Thoracic aorta (tissue), 2 donors: ENCODE data around the gene HELT. TPM values are rescaled to one million over a fixed set of nuclear protein-coding genes. Genes with fewer than 3 reads are reported as not detected.

Experiments used
- ATAC-seq: fragments of 150-250 bp; one replicate; pipeline ENCODE4 v1.8.0; 2017; ENCODE audit warnings: low read depth; ENCODE audit not compliant: insufficient number of reproducible peaks, low FRiP score
- DNase-seq: peaks from one replicate; pipeline ENCODE4 v3.0.0-alpha.2; 2020; ENCODE audit warnings: low spot score
- H3K27ac ChIP-seq, 2 donors: fragments of 200-600 bp; sonication (generic); 1 replicate in 1 of 2; 2 replicates in 1 of 2; pipeline ENCODE4 v1.5.1; 2016; ENCODE audit warnings: mild to moderate bottlenecking in 2 of 2, moderate library complexity in 2 of 2
- H3K27me3 ChIP-seq: fragments of 200-600 bp; sonication (generic); replicated peaks from 2 replicates; pipeline ENCODE4 v1.6.0; 2016; ENCODE audit warnings: mild to moderate bottlenecking; ENCODE audit not compliant: insufficient read depth
- H3K36me3 ChIP-seq: fragments of 200-600 bp; sonication (generic); one replicate; pipeline ENCODE4 v1.5.1; 2016
- H3K4me1 ChIP-seq, 2 donors: fragments of 200-600 bp; sonication (generic); 1 replicate in 1 of 2; 2 replicates in 1 of 2; pipeline versions ENCODE4 v1.5.1 to v1.6.0; 2016; ENCODE audit warnings: low read depth in 2 of 2, mild to moderate bottlenecking in 1 of 2; ENCODE audit not compliant: control insufficient read depth in 1 of 2
- H3K4me3 ChIP-seq: fragments of 200-600 bp; sonication (generic); 2 replicates; pipeline ENCODE4 v1.5.1; 2016; ENCODE audit warnings: mild to moderate bottlenecking
- H3K9me3 ChIP-seq: fragments of 200-600 bp; sonication (generic); 2 replicates; pipeline ENCODE4 v1.5.1; 2016
- total RNA-seq, 2 donors: library from RNA; depleted of rRNA; stranded (reverse); fragments of >200 nt; gene quantifications; one replicate each; pipeline versions ENCODE4 v1.1.0 to v1.2.3, GENCODE V29; 2016
- TF ChIP-seq, protein P1 (sequence below): fragments of 200-600 bp; sonication (generic); IDR thresholded peaks from one replicate; pipeline ENCODE4 v1.5.1; 2019; ENCODE audit warnings: antibody characterized with exemption

HELT gene
- total RNA-seq, 2 donors from 2014 or later: not detected

DNA sequence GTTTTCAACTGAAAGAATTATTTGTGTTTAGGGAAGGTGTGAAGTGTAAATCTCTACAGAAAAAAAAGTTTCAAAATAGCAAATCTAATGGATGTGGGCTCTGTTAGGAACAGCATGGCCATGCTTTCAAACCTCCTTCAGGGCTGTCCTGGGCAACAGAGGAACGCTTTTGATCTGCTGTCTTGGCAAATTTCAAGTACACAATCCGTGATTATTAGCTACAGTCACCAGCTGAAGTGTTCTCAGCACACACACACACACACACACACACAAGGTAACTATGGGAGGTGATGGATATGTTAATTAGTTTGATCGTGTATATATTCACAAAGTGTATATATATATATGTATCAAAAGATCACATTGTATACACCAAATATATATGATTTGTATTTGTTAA, 40.5 kb upstream of the HELT start:
- DNase-seq (no peak), ATAC-seq (no peak)
- Histone ChIP-seq H3K36me3 (no peaks in the 10 kb centered on the region), H3K4me3 (no peak overlapping the region), H3K27me3 (no peaks in the 10 kb centered on the region), H3K4me1 (peaks cover 5 to 9% of the 10 kb centered on the region in 2 donors), H3K9me3 (no peaks in the 10 kb centered on the region), H3K27ac (no peak overlapping the region)
- TF ChIP-seq, protein P1, sequence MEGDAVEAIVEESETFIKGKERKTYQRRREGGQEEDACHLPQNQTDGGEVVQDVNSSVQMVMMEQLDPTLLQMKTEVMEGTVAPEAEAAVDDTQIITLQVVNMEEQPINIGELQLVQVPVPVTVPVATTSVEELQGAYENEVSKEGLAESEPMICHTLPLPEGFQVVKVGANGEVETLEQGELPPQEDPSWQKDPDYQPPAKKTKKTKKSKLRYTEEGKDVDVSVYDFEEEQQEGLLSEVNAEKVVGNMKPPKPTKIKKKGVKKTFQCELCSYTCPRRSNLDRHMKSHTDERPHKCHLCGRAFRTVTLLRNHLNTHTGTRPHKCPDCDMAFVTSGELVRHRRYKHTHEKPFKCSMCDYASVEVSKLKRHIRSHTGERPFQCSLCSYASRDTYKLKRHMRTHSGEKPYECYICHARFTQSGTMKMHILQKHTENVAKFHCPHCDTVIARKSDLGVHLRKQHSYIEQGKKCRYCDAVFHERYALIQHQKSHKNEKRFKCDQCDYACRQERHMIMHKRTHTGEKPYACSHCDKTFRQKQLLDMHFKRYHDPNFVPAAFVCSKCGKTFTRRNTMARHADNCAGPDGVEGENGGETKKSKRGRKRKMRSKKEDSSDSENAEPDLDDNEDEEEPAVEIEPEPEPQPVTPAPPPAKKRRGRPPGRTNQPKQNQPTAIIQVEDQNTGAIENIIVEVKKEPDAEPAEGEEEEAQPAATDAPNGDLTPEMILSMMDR: no peak

DNA sequence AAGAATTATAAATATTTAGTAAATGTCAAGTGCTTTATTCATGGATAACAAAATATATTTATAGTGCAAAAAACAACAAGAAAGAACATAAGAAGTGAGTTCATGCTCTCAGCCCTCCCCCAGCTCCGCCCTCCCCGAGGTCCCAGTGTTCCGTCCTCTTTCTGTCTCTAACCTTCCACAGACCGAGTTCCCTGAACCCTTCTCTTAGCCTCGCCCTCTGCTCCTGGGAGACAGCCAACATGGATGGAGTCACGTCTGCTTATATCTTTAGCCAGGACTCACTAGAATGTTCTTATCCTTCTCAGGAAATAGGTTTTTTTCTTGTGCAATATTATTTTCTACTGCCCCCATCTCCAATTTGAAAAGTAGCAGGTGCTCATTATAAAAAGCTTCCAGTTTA, 40.1 kb upstream of the HELT start:
- DNase-seq (no peak), ATAC-seq (no peak)
- Histone ChIP-seq H3K4me3 (no peak overlapping the region), H3K36me3 (no peaks in the 10 kb centered on the region), H3K27ac (no peak overlapping the region), H3K27me3 (no peaks in the 10 kb centered on the region), H3K9me3 (no peaks in the 10 kb centered on the region), H3K4me1 (peaks cover 5 to 9% of the 10 kb centered on the region in 2 donors)
- TF ChIP-seq, protein P1: no peak

DNA sequence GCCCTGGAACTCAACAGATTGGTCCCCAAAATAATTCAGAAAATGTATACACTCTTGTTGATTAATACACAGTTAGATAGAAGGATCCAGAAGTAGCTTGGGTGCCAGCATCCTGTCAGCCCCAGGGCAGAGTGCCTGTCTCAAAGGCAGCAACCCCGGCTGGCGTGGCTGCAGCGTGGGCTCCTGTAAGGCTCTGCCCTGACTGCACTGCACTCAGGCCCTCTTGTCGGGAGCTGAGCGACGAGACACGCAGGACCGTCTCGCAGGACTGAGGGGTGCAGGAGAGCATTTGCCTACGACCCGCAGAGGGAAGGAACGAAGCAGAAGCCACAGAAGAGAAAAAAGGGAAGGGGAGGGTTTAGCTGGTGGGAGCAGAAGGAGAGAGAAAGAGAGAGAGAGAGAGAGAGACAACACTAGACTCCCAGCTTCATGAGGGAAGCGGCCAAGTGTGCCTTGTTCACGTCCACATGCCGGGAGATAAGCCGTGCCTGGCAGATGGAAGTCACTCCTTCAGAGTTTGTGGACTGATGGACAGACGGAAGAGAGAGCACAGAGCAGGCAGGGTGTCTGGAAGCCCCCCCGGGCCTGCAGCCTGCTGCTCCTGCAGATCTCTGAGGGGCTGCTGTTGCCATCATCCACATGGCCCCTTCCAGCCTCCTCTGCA, 38.7 kb upstream of the HELT start:
- TF ChIP-seq, protein P1: no peak

DNA sequence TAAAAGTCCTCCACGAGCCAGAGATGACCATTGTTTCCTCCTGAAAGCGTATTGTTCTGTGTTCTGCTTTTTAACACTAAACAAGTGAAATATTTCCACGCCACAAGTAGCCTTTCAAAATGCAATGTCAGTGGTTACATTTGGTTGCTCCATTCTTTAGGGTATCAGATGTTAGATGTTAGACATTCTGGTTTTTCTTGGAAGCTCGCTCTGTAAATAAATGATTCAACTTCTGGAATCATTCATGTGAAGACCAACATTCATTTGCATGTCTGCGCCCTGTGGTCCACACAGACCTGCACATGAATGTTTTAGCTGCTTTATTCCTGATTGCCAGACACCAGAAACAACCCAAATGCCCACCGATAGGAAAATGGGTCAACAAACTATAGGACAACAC, 38.0 kb upstream of the HELT start:
- DNase-seq (no peak), ATAC-seq (no peak)
- TF ChIP-seq, protein P1: no peak
- H3K4me3 ChIP-seq: no peak overlapping the region
- no peak overlapping the region for H3K27ac ChIP-seq
- no peaks in the 10 kb centered on the region for H3K36me3 ChIP-seq
- H3K27me3 ChIP-seq: no peaks in the 10 kb centered on the region
- H3K4me1 ChIP-seq: peaks cover 5 to 18% of the 10 kb centered on the region in 2 donors
- H3K9me3 ChIP-seq: no peaks in the 10 kb centered on the region

More for the DNA sequence above, 38.7 kb upstream of the HELT start:
- no peaks in the 10 kb centered on the region for H3K27me3 ChIP-seq
- H3K27ac ChIP-seq: no peak overlapping the region
- no peak overlapping the region for H3K4me3 ChIP-seq
- no peaks in the 10 kb centered on the region for H3K9me3 ChIP-seq
- peaks cover 5 to 18% of the 10 kb centered on the region in 2 donors for H3K4me1 ChIP-seq
- no peaks in the 10 kb centered on the region for H3K36me3 ChIP-seq
- DNase-seq (no peak), ATAC-seq (no peak)

DNA sequence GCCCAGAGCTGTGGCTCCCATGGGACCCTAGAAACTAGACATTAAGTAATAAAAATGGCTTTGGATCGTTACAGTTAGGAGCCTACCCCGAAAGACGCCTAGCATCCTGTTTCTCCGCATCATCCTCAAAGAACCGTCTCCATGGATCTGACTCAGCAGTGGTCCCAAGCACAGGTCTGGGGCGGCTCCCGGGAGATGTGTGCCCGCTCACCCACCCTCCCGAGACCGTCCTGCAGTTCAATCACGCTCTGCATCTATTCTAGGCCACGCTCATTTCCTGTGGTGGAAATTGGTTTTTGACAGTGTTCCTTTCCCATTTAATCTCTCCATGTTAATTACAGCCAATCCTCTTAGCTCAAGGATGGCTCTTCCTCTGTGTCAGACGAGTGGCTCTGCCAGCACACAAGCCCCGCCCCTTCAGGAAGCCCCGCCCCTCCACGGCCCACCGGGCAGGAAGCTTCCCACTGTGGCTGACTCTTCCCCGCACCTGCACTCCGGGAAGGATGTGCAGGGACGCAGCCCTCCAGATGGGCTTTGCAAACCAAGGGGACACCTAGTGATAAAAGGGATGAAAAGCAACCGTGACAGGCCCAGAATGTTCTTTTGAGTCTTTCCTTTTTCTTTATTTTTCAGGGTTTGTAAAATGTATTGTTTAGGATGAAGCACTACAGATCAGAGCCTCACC, 34.5 kb upstream of the HELT start:
- H3K36me3 ChIP-seq: no peaks in the 10 kb centered on the region
- ATAC-seq (no peak), DNase-seq (no peak)
- H3K4me3 ChIP-seq: no peak overlapping the region
- TF ChIP-seq, protein P1: peak; percentile 26
- no peak overlapping the region for H3K27ac ChIP-seq
- H3K27me3 ChIP-seq: no peaks in the 10 kb centered on the region
- no peaks in the 10 kb centered on the region for H3K9me3 ChIP-seq
- H3K4me1 ChIP-seq: peaks cover 0 to 11% of the 10 kb centered on the region in 2 donors
